IMR-90 (cell line): ENCODE measurements around the gene FANCE. TPM values are rescaled to one million over a fixed set of nuclear protein-coding genes. Genes with fewer than 3 reads are reported as not detected.
A peak's percentile ranks its signal among the peaks of the same experiment; 100 is the strongest.

ENCODE experiments used
- ATAC-seq: fragments of 200-7000 bp; cut with Tn5 transposase; 2 replicates; pipeline ENCODE4 v1.9.1; 2020; ENCODE audit warnings: low read depth, mild to moderate bottlenecking, moderate library complexity
- BruUV-seq: library from RNA; stranded (reverse); fragments of 400-500 nt; replicated peaks from 2 replicates; lab custom pipeline; 2021; lab: Mats Ljungman, UMichigan
- CTCF ChIA-PET: fragments of 300-600 bp; formaldehyde crosslinking; extraction: SDS; loops from one replicate; lab custom pipeline; 2021; ENCODE audit warnings: antibody characterized with exemption; lab: Yijun Ruan, JAX
- POLR2A ChIA-PET: fragments of 300-600 bp; sonication (Branson Sonifier 250); formaldehyde crosslinking; loops from one replicate; lab custom pipeline; 2022; ENCODE audit warnings: antibody characterized with exemption; ENCODE audit not compliant: unreplicated experiment; lab: Charles Lee
- DNase-seq: peaks from one replicate; pipeline ENCODE4 v3.0.0; 2013
- H2AFZ ChIP-seq: replicated peaks from 2 replicates; pipeline ENCODE3; 2013; ENCODE audit warnings: low read length, mild to moderate bottlenecking; ENCODE audit not compliant: poor library complexity
- H2AK5ac ChIP-seq: 2 replicates; pipeline ENCODE4 v1.6.1; 2013; ENCODE audit warnings: low read depth, low read length, inconsistent platforms
- H2AK9ac ChIP-seq: replicated peaks from 2 replicates; pipeline ENCODE3; 2013; ENCODE audit warnings: mild to moderate bottlenecking, low read depth, low read length, moderate library complexity; ENCODE audit not compliant: poor library complexity
- H2BK120ac ChIP-seq: 2 replicates; pipeline ENCODE4 v1.6.1; 2013; ENCODE audit warnings: low read depth, low read length, inconsistent platforms
- H2BK15ac ChIP-seq: 3 replicates; pipeline ENCODE4 v1.6.1; 2013; ENCODE audit warnings: low read depth, low read length, inconsistent platforms
- H2BK20ac ChIP-seq: 2 replicates; pipeline ENCODE4 v1.6.1; 2013; ENCODE audit warnings: low read depth, mild to moderate bottlenecking, inconsistent platforms, low read length, moderate library complexity
- H2BK5ac ChIP-seq: 2 replicates; pipeline ENCODE4 v1.6.1; 2013; ENCODE audit warnings: mild to moderate bottlenecking, low read depth, low read length, inconsistent platforms; ENCODE audit not compliant: poor library complexity, severe bottlenecking
- H3K14ac ChIP-seq: replicated peaks from 2 replicates; pipeline ENCODE4 v1.6.1; 2013; ENCODE audit warnings: low read depth, low read length, inconsistent platforms
- H3K18ac ChIP-seq: 2 replicates; pipeline ENCODE4 v1.6.1; 2013; ENCODE audit warnings: low read depth, low read length, control low read depth
- H3K23ac ChIP-seq: 2 replicates; pipeline ENCODE4 v1.6.1; 2013; ENCODE audit warnings: low read depth, low read length, inconsistent platforms
- H3K27ac ChIP-seq: 2 replicates; pipeline ENCODE4 v1.5.1; 2013; ENCODE audit warnings: mild to moderate bottlenecking, control low read depth, low read length; ENCODE audit not compliant: insufficient read depth
- H3K27me3 ChIP-seq: 2 replicates; pipeline ENCODE4 v1.6.1; 2013; ENCODE audit warnings: low read length; ENCODE audit not compliant: control insufficient read depth, insufficient read depth
- H3K36me3 ChIP-seq: 2 replicates; pipeline ENCODE4 v1.6.1; 2013; ENCODE audit warnings: low read length, mixed read lengths; ENCODE audit not compliant: control insufficient read depth, insufficient read depth
- H3K4ac ChIP-seq: 2 replicates; pipeline ENCODE4 v1.6.1; 2013; ENCODE audit warnings: low read depth, low read length, inconsistent platforms
- H3K4me1 ChIP-seq: 2 replicates; pipeline ENCODE4 v1.6.1; 2013; ENCODE audit warnings: low read length, mixed read lengths; ENCODE audit not compliant: control insufficient read depth, insufficient read depth
- H3K4me2 ChIP-seq: 2 replicates; pipeline ENCODE4 v1.6.1; 2013; ENCODE audit warnings: low read depth, mild to moderate bottlenecking, control low read depth, low read length, moderate library complexity
- H3K4me3 ChIP-seq: 2 replicates; pipeline ENCODE4 v1.5.1; 2013; ENCODE audit warnings: low read depth, mild to moderate bottlenecking, control low read depth, low read length, moderate library complexity; ENCODE audit not compliant: insufficient read depth
- H3K56ac ChIP-seq: 2 replicates; pipeline ENCODE4 v1.6.1; 2013; ENCODE audit warnings: low read length, inconsistent platforms; ENCODE audit not compliant: insufficient read depth; ENCODE audit errors: extremely low read depth
- H3K79me1 ChIP-seq, 2 experiments: 2 replicates each; pipeline ENCODE4 v1.6.1; 2013; ENCODE audit warnings: low read length in 2 of 2, inconsistent platforms in 1 of 2, low read depth in 1 of 2
- H3K9ac ChIP-seq: 2 replicates; pipeline ENCODE4 v1.6.1; 2013; ENCODE audit warnings: low read depth, low read length, control low read depth
- H3K9me1 ChIP-seq: 2 replicates; pipeline ENCODE4 v1.6.1; 2013; ENCODE audit warnings: low read length, inconsistent platforms; ENCODE audit not compliant: insufficient read depth
- H3K9me3 ChIP-seq: 2 replicates; pipeline ENCODE4 v1.6.1; 2013; ENCODE audit warnings: low read length; ENCODE audit not compliant: control insufficient read depth, insufficient read depth
- H4K20me1 ChIP-seq: 2 replicates; pipeline ENCODE4 v1.6.1; 2013; ENCODE audit warnings: low read length, inconsistent platforms; ENCODE audit not compliant: insufficient read depth
- H4K5ac ChIP-seq: 2 replicates; pipeline ENCODE4 v1.6.1; 2013; ENCODE audit warnings: mild to moderate bottlenecking, low read depth, low read length, control low read depth
- H4K8ac ChIP-seq, 2 experiments: 2 replicates each; pipeline ENCODE4 v1.6.1; 2013; ENCODE audit warnings: low read depth in 2 of 2, low read length in 2 of 2, control low read depth in 1 of 2, inconsistent platforms in 1 of 2
- H4K91ac ChIP-seq: 2 replicates; pipeline ENCODE4 v1.6.1; 2013; ENCODE audit warnings: low read depth, low read length, inconsistent platforms; ENCODE audit not compliant: insufficient read depth
- BHLHE40 ChIP-seq: fragments of 150-350 bp; IDR thresholded peaks from 2 replicates; pipeline ENCODE4 v1.6.1; 2016; ENCODE audit warnings: mild to moderate bottlenecking, low read depth, low read length
- CHD1 ChIP-seq: IDR thresholded peaks from 2 replicates; pipeline ENCODE4 v1.6.1; 2012; ENCODE audit warnings: low read depth, low read length, improper control_type of control experiment
- ELK1 ChIP-seq: fragments of 150-350 bp; IDR thresholded peaks from 2 replicates; pipeline ENCODE4 v1.6.1; 2016; ENCODE audit warnings: low read depth, mild to moderate bottlenecking, low read length, moderate library complexity, borderline replicate concordance
- FOS ChIP-seq: fragments of 150-350 bp; IDR thresholded peaks from 2 replicates; pipeline ENCODE4 v1.6.1; 2016; ENCODE audit warnings: low read depth, low read length
- MAZ ChIP-seq: IDR thresholded peaks from 2 replicates; pipeline ENCODE4 v1.6.1; 2012; ENCODE audit warnings: low read depth, mild to moderate bottlenecking, low read length, improper control_type of control experiment, moderate library complexity, borderline replicate concordance
- MXI1 ChIP-seq: IDR thresholded peaks from 2 replicates; pipeline ENCODE4 v1.6.1; 2012; ENCODE audit warnings: low read depth, mild to moderate bottlenecking, low read length, moderate library complexity, borderline replicate concordance
- NFE2L2 ChIP-seq: fragments of 150-350 bp; IDR thresholded peaks from 2 replicates; pipeline ENCODE4 v1.6.1; 2016; ENCODE audit warnings: low read depth, mild to moderate bottlenecking, low read length
- POLR2A ChIP-seq: IDR thresholded peaks from 2 replicates; pipeline ENCODE4 v1.6.1; 2012; ENCODE audit warnings: mild to moderate bottlenecking, low read depth, low read length
- SMC3 ChIP-seq: fragments of 150-350 bp; IDR thresholded peaks from 2 replicates; pipeline ENCODE4 v1.6.1; 2016; ENCODE audit warnings: low read depth, mild to moderate bottlenecking, antibody characterized with exemption, low read length, moderate library complexity
- WGBS, 2 experiments: methylation state at CpG; one replicate each; pipeline versions ENCODE4 v1.1.5 to v1.1.7; 2013; ENCODE audit warnings: missing lambda C conversion rate in 2 of 2; ENCODE audit not compliant: insufficient read length in 1 of 2; ENCODE audit errors: extremely low coverage in 2 of 2; 5-methylcytosine and 5-hydroxymethylcytosine counted together
- dilution Hi-C: fragments of 300-500 bp; cut with HindIII; formaldehyde crosslinking; loops from one replicate; pipeline ENCODE4 v1.14.3; 2018; ENCODE audit warnings: low sequenced_read_pairs; ENCODE audit not compliant: unreplicated experiment
- in situ Hi-C: fragments of 300-500 bp; cut with MboI; formaldehyde crosslinking; loops from 3 replicates; pipeline ENCODE4 v1.14.3; 2019; ENCODE audit warnings: low sequenced_read_pairs, inconsistent platforms, mixed read lengths
- intact Hi-C: fragments of 100-400 bp; cut with micrococcal nuclease; formaldehyde crosslinking; loops from 2 replicates; pipeline ENCODE4 v1.10.0; 2022
- polyA plus RNA-seq, 3 experiments: library from polyadenylated mRNA; depleted of rRNA; stranded (reverse); fragments of >200 nt; gene quantifications; 2 replicates each; pipeline ENCODE4 v1.2.3, GENCODE V29; 2012; ENCODE audit warnings: low replicate concordance in 1 of 3
- total RNA-seq: library from RNA; depleted of rRNA; stranded (reverse); fragments of >200 nt; gene quantifications from 2 replicates; pipeline ENCODE4 v1.2.3, GENCODE V29; 2012
- TF ChIP-seq, protein P1 (sequence below): conservative IDR thresholded peaks from 2 replicates; pipeline ENCODE4 v1.5.1; 2012; ENCODE audit warnings: mild to moderate bottlenecking, low read depth, low read length, improper control_type of control experiment

The FANCE gene
- total and polyA plus RNA-seq, 2 of the 4 experiments (the other 2 are of a cell fraction) = 7.1 to 9.1 TPM

- H4K20me1 ChIP-seq = peaks cover 31% of the 10 kb centered on the region
- H3K23ac ChIP-seq = peak overlapping the region; percentile 94
- H3K9me3 ChIP-seq = no peaks in the 10 kb centered on the region
- H3K4me2 ChIP-seq = peak overlapping the region; percentile 80
- H2BK120ac ChIP-seq = peak overlapping the region; percentile 96
- dilution Hi-C loops = no loop called here
- peak overlapping the region; percentile 97 for H3K4ac ChIP-seq
- H3K18ac ChIP-seq = peak overlapping the region; percentile 97
- ChIA-PET CTCF (interaction anchor here (0.6 to 1.3 kb wide), 2 partner anchors 7 to 8 kb away, joined by 3 read pairs; no protein-coding TSS in a partner anchor), POLR2A (interaction anchor here (0.6 kb wide), 2 partner anchors 29 to 79 kb away, joined by 3 to 4 read pairs; no protein-coding TSS in a partner anchor)
- peaks cover 40% of the 10 kb centered on the region for H3K9me1 ChIP-seq
- intact Hi-C loops = no loop called here
- peak overlapping the region; percentile 94 for H3K9ac ChIP-seq
- peaks cover 10% of the 10 kb centered on the region; the same call in 1 of the 2 replicates for H3K36me3 ChIP-seq
- ATAC-seq = peak; percentile 75
- peak overlapping the region; percentile 98 for H3K27ac ChIP-seq
- peak overlapping the region; percentile 64 to 93 for H4K8ac ChIP-seq
- H3K14ac ChIP-seq = peak overlapping the region; percentile 97
- H2AK9ac ChIP-seq = peak overlapping the region; percentile 96
- H4K91ac ChIP-seq = peak overlapping the region; percentile 97
- no peak overlapping the region for H3K4me3 ChIP-seq
- BruUV-seq = no TSS peak
- H2BK5ac ChIP-seq = peak overlapping the region; percentile 95
- H4K5ac ChIP-seq = peak overlapping the region; percentile 96
- peak overlapping the region; percentile 85 for H2AFZ ChIP-seq
- peak overlapping the region; percentile 98 for H2AK5ac ChIP-seq
- H3K4me1 ChIP-seq = peaks cover 74% of the 10 kb centered on the region
- H3K56ac ChIP-seq = peak overlapping the region; percentile 96
- H3K27me3 ChIP-seq = no peaks in the 10 kb centered on the region
- peak overlapping the region; percentile 92; the same call in 1 of the 3 replicates for H2BK15ac ChIP-seq
- in situ Hi-C loops = no loop called here
- peaks cover 37 to 96% of the 10 kb centered on the region in 2 experiments for H3K79me1 ChIP-seq
- H2BK20ac ChIP-seq = peak overlapping the region; percentile 53
- peak; percentile 81 for DNase-seq
- WGBS, 2 experiments = no CpG with 5 or more reads among the region's 28 CpGs
- TF ChIP-seq ELK1 (no peak), POLR2A (0 out of 2 replicates have a peak, but pooled peaks have one; percentile 24), SMC3 (no peak), MXI1 (peak; percentile 9; the same call in 1 of the 2 replicates), NFE2L2 (no peak), BHLHE40 (no peak), FOS (no peak), MAZ (peak; percentile 81; the same call in 1 of the 2 replicates), CHD1 (no peak)
- TF ChIP-seq, protein P1, sequence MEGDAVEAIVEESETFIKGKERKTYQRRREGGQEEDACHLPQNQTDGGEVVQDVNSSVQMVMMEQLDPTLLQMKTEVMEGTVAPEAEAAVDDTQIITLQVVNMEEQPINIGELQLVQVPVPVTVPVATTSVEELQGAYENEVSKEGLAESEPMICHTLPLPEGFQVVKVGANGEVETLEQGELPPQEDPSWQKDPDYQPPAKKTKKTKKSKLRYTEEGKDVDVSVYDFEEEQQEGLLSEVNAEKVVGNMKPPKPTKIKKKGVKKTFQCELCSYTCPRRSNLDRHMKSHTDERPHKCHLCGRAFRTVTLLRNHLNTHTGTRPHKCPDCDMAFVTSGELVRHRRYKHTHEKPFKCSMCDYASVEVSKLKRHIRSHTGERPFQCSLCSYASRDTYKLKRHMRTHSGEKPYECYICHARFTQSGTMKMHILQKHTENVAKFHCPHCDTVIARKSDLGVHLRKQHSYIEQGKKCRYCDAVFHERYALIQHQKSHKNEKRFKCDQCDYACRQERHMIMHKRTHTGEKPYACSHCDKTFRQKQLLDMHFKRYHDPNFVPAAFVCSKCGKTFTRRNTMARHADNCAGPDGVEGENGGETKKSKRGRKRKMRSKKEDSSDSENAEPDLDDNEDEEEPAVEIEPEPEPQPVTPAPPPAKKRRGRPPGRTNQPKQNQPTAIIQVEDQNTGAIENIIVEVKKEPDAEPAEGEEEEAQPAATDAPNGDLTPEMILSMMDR = no peak
Measured at GRCh38 chr6:35489995-35490791, 38.1 kb downstream of the FANCE start.
